Hepatocyte (in vitro differentiated cells): Measurements from ENCODE around the gene LDHAL6B. TPM values are rescaled to one million over a fixed set of nuclear protein-coding genes. Genes with fewer than 3 reads are reported as not detected.

Experiments
- DNase-seq: peaks from one replicate; pipeline ENCODE4 v3.0.0-alpha.2; 2016; ENCODE audit warnings: low spot score
- H2AFZ ChIP-seq: fragments of 200-600 bp; sonication (generic); 2 replicates; pipeline ENCODE4 v1.6.0; 2016; ENCODE audit warnings: antibody characterized with exemption, mild to moderate bottlenecking
- H3K27ac ChIP-seq: fragments of 200-600 bp; sonication (generic); 2 replicates; pipeline ENCODE4 v1.5.1; 2016; ENCODE audit warnings: mild to moderate bottlenecking
- H3K27me3 ChIP-seq: fragments of 200-600 bp; sonication (generic); 2 replicates; pipeline ENCODE4 v1.6.1; 2016
- H3K36me3 ChIP-seq: fragments of 200-600 bp; sonication (generic); replicated peaks from 2 replicates; pipeline ENCODE4 v1.5.1; 2016; ENCODE audit warnings: low read depth; ENCODE audit not compliant: insufficient read depth
- H3K4me1 ChIP-seq: fragments of 200-600 bp; sonication (generic); 2 replicates; pipeline ENCODE4 v1.5.1; 2016; ENCODE audit warnings: mild to moderate bottlenecking, moderate library complexity; ENCODE audit not compliant: insufficient read depth
- H3K4me2 ChIP-seq: fragments of 200-600 bp; sonication (generic); 2 replicates; pipeline ENCODE4 v1.6.0; 2016
- H3K4me3 ChIP-seq: fragments of 200-600 bp; sonication (generic); 2 replicates; pipeline ENCODE4 v1.5.1; 2016; ENCODE audit warnings: mild to moderate bottlenecking
- H3K79me2 ChIP-seq: fragments of 200-600 bp; sonication (generic); 2 replicates; pipeline ENCODE4 v1.6.0; 2017; ENCODE audit warnings: mild to moderate bottlenecking
- H3K9me2 ChIP-seq: fragments of 200-600 bp; sonication (generic); replicated peaks from 2 replicates; pipeline ENCODE4 v1.6.0; 2017; ENCODE audit warnings: mild to moderate bottlenecking; ENCODE audit not compliant: insufficient read depth
- H3K9me3 ChIP-seq: fragments of 200-600 bp; sonication (generic); 2 replicates; pipeline ENCODE4 v1.5.1; 2016; ENCODE audit warnings: low read depth, mild to moderate bottlenecking
- H4K20me1 ChIP-seq: fragments of 200-600 bp; sonication (generic); 2 replicates; pipeline ENCODE4 v1.6.0; 2016; ENCODE audit warnings: mild to moderate bottlenecking; ENCODE audit not compliant: insufficient read depth, poor library complexity, severe bottlenecking
- CTCF ChIP-seq: fragments of 200-600 bp; sonication (generic); IDR thresholded peaks from 2 replicates; pipeline ENCODE4 v1.5.1; 2016; ENCODE audit warnings: antibody characterized with exemption, mild to moderate bottlenecking; ENCODE audit not compliant: poor library complexity
- EZH2 ChIP-seq: fragments of 200-600 bp; sonication (generic); IDR thresholded peaks from 2 replicates; pipeline ENCODE4 v1.6.1; 2016; ENCODE audit warnings: antibody characterized with exemption, mild to moderate bottlenecking, borderline replicate concordance
- EZH2phosphoT487 ChIP-seq: fragments of 200-600 bp; sonication (generic); IDR thresholded peaks from one replicate; pipeline ENCODE4 v1.6.1; 2018; ENCODE audit warnings: antibody characterized with exemption, mild to moderate bottlenecking, low read depth, moderate library complexity; ENCODE audit not compliant: unreplicated experiment, severe bottlenecking
- WGBS: methylation state at CpG from one replicate; pipeline ENCODE4 v1.1.6; 2016; ENCODE audit warnings: low lambda C conversion rate; ENCODE audit errors: missing lambda C conversion rate; 5-methylcytosine and 5-hydroxymethylcytosine counted together
- polyA plus RNA-seq: library from polyadenylated mRNA; unstranded; fragments of >200 nt; fragmentation: Nextera tagmentation; extraction: Ambion mirVana; gene quantifications from 2 replicates; pipeline ENCODE4 v1.2.1, GENCODE V29; 2016
- total RNA-seq: library from RNA; depleted of rRNA; stranded (reverse); fragments of >200 nt; gene quantifications from 2 replicates; pipeline ENCODE4 v1.2.3, GENCODE V29; 2014

Gene LDHAL6B
- total and polyA plus RNA-seq, 2 experiments from 2014 or later, result 0.17 TPM; not detected in 1

GRCh38 chr15:59165726-59166125 is 40.9 kb upstream of the LDHAL6B start:
- Histone ChIP-seq H3K27me3 (no peaks in the 10 kb centered on the region), H4K20me1 (no peaks in the 10 kb centered on the region), H2AFZ (no peak overlapping the region), H3K36me3 (no peaks in the 10 kb centered on the region), H3K4me1 (peaks cover 11% of the 10 kb centered on the region), H3K79me2 (no peaks in the 10 kb centered on the region), H3K27ac (peak overlapping the region; percentile 0), H3K4me3 (no peak overlapping the region), H3K9me3 (no peaks in the 10 kb centered on the region), H3K9me2 (no peaks in the 10 kb centered on the region), H3K4me2 (no peak overlapping the region)
- WGBS, result 85% methylated on average over 3 of the region's 3 CpGs
- no peak for DNase-seq
- TF ChIP-seq EZH2phosphoT487 (no peak), EZH2 (no peak), CTCF (no peak)

- DNase-seq, result no peak
- H3K9me3 ChIP-seq, result no peaks in the 10 kb centered on the region
- H3K4me2 ChIP-seq, result no peak overlapping the region
- H3K27ac ChIP-seq, result peak overlapping the region; percentile 50
- H3K4me3 ChIP-seq, result no peak overlapping the region
- H3K4me1 ChIP-seq, result peaks cover 11% of the 10 kb centered on the region
- no peaks in the 10 kb centered on the region for H3K27me3 ChIP-seq
- TF ChIP-seq EZH2 (no peak), CTCF (no peak), EZH2phosphoT487 (no peak)
- no peaks in the 10 kb centered on the region for H4K20me1 ChIP-seq
- no peaks in the 10 kb centered on the region for H3K79me2 ChIP-seq
- no peaks in the 10 kb centered on the region for H3K9me2 ChIP-seq
- no peaks in the 10 kb centered on the region for H3K36me3 ChIP-seq
- 39% methylated on average over 4 of the region's 4 CpGs for WGBS
- H2AFZ ChIP-seq, result no peak overlapping the region
Observed at GRCh38 chr15:59166166-59166565, 40.5 kb upstream of the LDHAL6B start.

- no peak for TF ChIP-seq CTCF
- no peak for TF ChIP-seq EZH2phosphoT487
- TF ChIP-seq EZH2, result no peak
- peaks cover 11% of the 10 kb centered on the region for H3K4me1 ChIP-seq
- no peak for DNase-seq
- WGBS, result 76% methylated on average over 11 of the region's 11 CpGs
- H2AFZ ChIP-seq, result no peak overlapping the region
- H3K4me2 ChIP-seq, result no peak overlapping the region
- peak overlapping the region; percentile 50 for H3K27ac ChIP-seq
- no peaks in the 10 kb centered on the region for H3K27me3 ChIP-seq
- H3K9me2 ChIP-seq, result no peaks in the 10 kb centered on the region
- H3K9me3 ChIP-seq, result no peaks in the 10 kb centered on the region
- H3K79me2 ChIP-seq, result no peaks in the 10 kb centered on the region
- no peak overlapping the region for H3K4me3 ChIP-seq
- no peaks in the 10 kb centered on the region for H4K20me1 ChIP-seq
- H3K36me3 ChIP-seq, result no peaks in the 10 kb centered on the region
Observed at GRCh38 chr15:59166601-59167265, 39.9 kb upstream of the LDHAL6B start.
